ENCODE data around the gene XPC. TPM values are rescaled to one million over a fixed set of nuclear protein-coding genes. Genes with fewer than 3 reads are reported as not detected.

The XPC gene
- total and polyA plus RNA-seq, 7 donors: 5.3 to 19.5 (median 15.1) TPM

- Histone ChIP-seq H3K9me3 (no peaks in the 10 kb centered on the region), H3K27ac (no peak overlapping the region), H3K36me3 (ENCODE audit: insufficient read depth in 1 of 2, low read depth in 1 of 2) (no peaks in the 10 kb centered on the region), H3K4me1 (peaks cover 3% of the 10 kb centered on the region), H3K4me3 (no peak overlapping the region), H3K27me3 (ENCODE audit: insufficient read depth in 3 of 3, low read length in 2 of 3) (no peaks in the 10 kb centered on the region)
- ATAC-seq (no peak), DNase-seq (no peak)
- TF ChIP-seq CTCF (IDR thresholded peaks at IDR 0.05): no peak
- intact Hi-C loops (cut with DNase I): loop anchor here in 1 of 2 donors (5.0 kb wide), 1 partner anchor 35 kb away; no protein-coding TSS in a partner anchor
- WGBS, 3 donors: 91 to 99% (median 97%) methylated on average over 3 of the region's 3 CpGs
These were observed 33.6 kb upstream of the XPC start for GRCh38 chr3:14212032-14212431.

- Histone ChIP-seq H3K27me3 (ENCODE audit: insufficient read depth in 3 of 3, low read length in 2 of 3) (no peaks in the 10 kb centered on the region), H3K27ac (no peak overlapping the region), H3K4me3 (no peak overlapping the region), H3K36me3 (ENCODE audit: insufficient read depth in 1 of 2, low read depth in 1 of 2) (no peaks in the 10 kb centered on the region), H3K4me1 (peaks cover 4% of the 10 kb centered on the region), H3K9me3 (no peaks in the 10 kb centered on the region)
- ATAC-seq (no peak), DNase-seq (no peak)
- TF ChIP-seq CTCF (IDR thresholded peaks at IDR 0.05): no peak
- intact Hi-C loops (cut with DNase I): loop anchor here in 1 of 2 donors (5.0 kb wide), 1 partner anchor 36 kb away; no protein-coding TSS in a partner anchor
- 53 to 73% (median 70%) methylated on average over 4 of the region's 4 CpGs for WGBS, 3 donors
These were observed 33.2 kb upstream of the XPC start for GRCh38 chr3:14211621-14212020.

GRCh38 chr3:14210843-14211594 lies 32.6 kb upstream of the XPC start:
- intact Hi-C loops (cut with DNase I): loop anchor here in 1 of 2 donors (5.0 kb wide), 1 partner anchor 36 kb away; no protein-coding TSS in a partner anchor
- DNase-seq (no peak), ATAC-seq (no peak)
- Histone ChIP-seq H3K27ac (no peak overlapping the region), H3K4me1 (peaks cover 6% of the 10 kb centered on the region), H3K9me3 (no peaks in the 10 kb centered on the region), H3K36me3 (ENCODE audit: insufficient read depth in 1 of 2, low read depth in 1 of 2) (no peaks in the 10 kb centered on the region), H3K27me3 (ENCODE audit: insufficient read depth in 3 of 3, low read length in 2 of 3) (no peaks in the 10 kb centered on the region), H3K4me3 (no peak overlapping the region)
- no peak for TF ChIP-seq CTCF (IDR thresholded peaks at IDR 0.05)
- 55 to 68% (median 63%) methylated on average over 4 of the region's 4 CpGs for WGBS, 3 donors

- Histone ChIP-seq H3K27me3 (ENCODE audit: insufficient read depth in 3 of 3, low read length in 2 of 3) (no peaks in the 10 kb centered on the region), H3K9me3 (no peaks in the 10 kb centered on the region), H3K4me3 (no peak overlapping the region), H3K27ac (no peak overlapping the region), H3K4me1 (peaks cover 9% of the 10 kb centered on the region), H3K36me3 (ENCODE audit: insufficient read depth in 1 of 2, low read depth in 1 of 2) (no peaks in the 10 kb centered on the region)
- intact Hi-C loops (cut with DNase I): loop anchor here in 1 of 2 donors (5.0 kb wide), 1 partner anchor 37 kb away; no protein-coding TSS in a partner anchor
- ATAC-seq (no peak), DNase-seq (no peak)
- 65 to 73% (median 68%) methylated on average over 3 of the region's 3 CpGs for WGBS, 3 donors
- TF ChIP-seq CTCF (IDR thresholded peaks at IDR 0.05): no peak
These were observed 31.9 kb upstream of the XPC start for GRCh38 chr3:14210290-14210688.

Data from psoas muscle (tissue), 8 donors.